Subcutaneous adipose tissue (tissue), 4 donors: ENCODE measurements around the gene CYP2D6. TPM values are rescaled to one million over a fixed set of nuclear protein-coding genes. Genes with fewer than 3 reads are reported as not detected.

Source experiments
- CTCF ChIP-seq: fragments of 450-650 bp; IDR thresholded peaks from one replicate; pipeline ENCODE4 v1.5.1; 2016; ENCODE audit warnings: low read depth, mild to moderate bottlenecking, control low read depth, antibody characterized with exemption, moderate library complexity
- total RNA-seq, 4 donors: library from RNA; depleted of rRNA; stranded (reverse); fragments of >200 nt; gene quantifications; one replicate each; pipeline ENCODE4 v1.1.0, GENCODE V29; 2016

Gene CYP2D6
- total RNA-seq, 4 donors from 2014 or later: 0.51 to 3.0 TPM; not detected in 2

GRCh38 chr22:42079319-42080251, 51.0 kb downstream of the CYP2D6 start, which contains the start of gene SMDT1:
Gene SMDT1 (plus strand): TSS chr22:42079700. CDS start chr22:42079769, 69 bp downstream.
- no peak for TF ChIP-seq CTCF

DNA sequence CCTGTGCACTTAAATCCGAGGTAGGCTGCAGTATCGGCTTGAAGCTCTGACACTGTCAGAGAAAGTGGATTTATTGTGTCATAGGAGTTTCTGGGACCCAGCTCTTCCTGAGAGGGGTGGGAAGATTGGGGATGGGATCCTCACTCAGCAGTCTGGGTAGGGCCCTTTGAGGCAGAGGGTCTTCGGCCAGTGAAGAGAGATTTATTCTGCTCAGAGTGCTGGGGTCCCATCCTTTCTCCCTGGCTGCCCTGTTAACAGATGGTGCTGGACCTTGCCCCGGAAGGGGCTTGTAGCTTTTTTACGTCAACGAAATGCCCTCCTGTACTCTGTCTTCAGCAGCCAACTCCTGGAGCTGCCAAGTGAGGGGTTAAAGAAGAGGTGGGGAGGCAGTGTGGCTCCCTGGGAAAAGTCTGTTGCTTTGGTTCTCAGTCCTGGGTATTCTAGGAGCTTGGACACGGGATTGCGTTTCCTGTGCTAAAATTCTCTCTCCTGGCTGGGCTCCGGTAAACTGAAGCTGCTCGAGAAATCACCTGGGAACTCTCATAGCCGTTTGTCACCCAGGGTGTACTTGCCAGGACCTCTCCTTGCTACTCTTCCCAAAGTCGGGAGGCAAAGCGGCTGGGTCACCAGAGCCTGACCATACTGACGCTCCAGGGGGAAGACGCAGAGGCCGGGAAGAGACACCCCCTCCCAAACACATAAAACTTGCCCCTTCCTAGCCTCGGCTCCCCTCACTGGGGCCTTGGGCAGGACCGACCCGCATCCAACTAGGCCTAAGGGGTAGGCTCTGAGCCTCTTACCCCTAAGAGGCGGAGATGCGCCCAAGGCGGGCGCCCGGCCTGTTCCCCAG, 51.9 kb downstream of the CYP2D6 start:
- TF ChIP-seq CTCF: no peak

- TF ChIP-seq CTCF: no peak
Measured at GRCh38 chr22:42077486-42078125, 53.0 kb downstream of the CYP2D6 start.

- no peak for TF ChIP-seq CTCF
Measured at GRCh38 chr22:42076764-42077485, 53.7 kb downstream of the CYP2D6 start.

Other genes starting within 250 kb of the CYP2D6 start
- gene SHISA8, start 215.7 kb downstream of the CYP2D6 start, total RNA-seq: not detected
- gene TNFRSF13C, start 204.0 kb downstream of the CYP2D6 start, total RNA-seq: not detected
- gene CENPM, start 183.7 kb downstream of the CYP2D6 start, total RNA-seq: 1 to 10 TPM in 2 of 4 donors, not detected in 2; 2.4 to 3.2 TPM
- under 1 TPM in 3 of 4 donors, not detected in 1; 0.19 to 0.51 (median 0.22) TPM for gene SEPTIN3, start 161.4 kb downstream of the CYP2D6 start, total RNA-seq
- gene WBP2NL, start 132.0 kb downstream of the CYP2D6 start, total RNA-seq: 1 to 10 TPM; 1.1 to 1.5 (median 1.3) TPM
- 10 to 100 TPM; 16.2 to 56.1 (median 31.1) TPM for gene NAGA, start 60.0 kb downstream of the CYP2D6 start, total RNA-seq
- 10 to 100 TPM in 3 of 4 donors, 1 to 10 TPM in 1; 7.5 to 15.4 (median 12.9) TPM for gene PHETA2, start 56.6 kb downstream of the CYP2D6 start, total RNA-seq
- gene SMDT1, start 51.1 kb downstream of the CYP2D6 start, total RNA-seq: 10 to 100 TPM in 3 of 4 donors, 1 to 10 TPM in 1; 9.3 to 12.7 (median 11.7) TPM
- 10 to 100 TPM; 51.0 to 81.0 (median 64.9) TPM for gene NDUFA6, start 40.0 kb downstream of the CYP2D6 start, total RNA-seq
- 10 to 100 TPM; 17.8 to 25.6 (median 22.4) TPM for gene TCF20, start 139.8 kb upstream of the CYP2D6 start, total RNA-seq